Liver (tissue), 3 donors: ENCODE measurements around the gene PPP6R3.

Experiments
- FOXA2 ChIP-seq: IDR thresholded peaks from 2 replicates; pipeline ENCODE4 v1.6.1; 2016; ENCODE audit warnings: antibody characterized with exemption
- JUND ChIP-seq, 2 donors: IDR thresholded peaks; 2 replicates each; pipeline ENCODE4 v1.6.1; 2016; ENCODE audit warnings: antibody characterized with exemption in 2 of 2
- NR2F2 ChIP-seq: IDR thresholded peaks from 2 replicates; pipeline ENCODE4 v1.6.1; 2016; ENCODE audit warnings: antibody characterized with exemption
- RAD21 ChIP-seq, 2 donors: IDR thresholded peaks; 2 replicates each; pipeline ENCODE4 v1.6.1; 2016; ENCODE audit warnings: antibody characterized with exemption in 2 of 2, mild to moderate bottlenecking in 2 of 2
- RXRA ChIP-seq, 2 donors: IDR thresholded peaks; 2 replicates each; pipeline ENCODE4 v1.6.1; 2017 to 2018; ENCODE audit warnings: antibody characterized with exemption in 2 of 2, mild to moderate bottlenecking in 1 of 2
- SP1 ChIP-seq: IDR thresholded peaks from 2 replicates; pipeline ENCODE4 v1.6.1; 2018; ENCODE audit warnings: antibody characterized with exemption, mild to moderate bottlenecking
- TAF1 ChIP-seq: conservative IDR thresholded peaks from 2 replicates; pipeline ENCODE4 v1.6.1; 2016; ENCODE audit warnings: antibody characterized with exemption, mild to moderate bottlenecking
- YY1 ChIP-seq: IDR thresholded peaks from 2 replicates; pipeline ENCODE4 v1.6.1; 2016; ENCODE audit warnings: antibody characterized with exemption, mild to moderate bottlenecking
- TF ChIP-seq, protein P1 (sequence below): fragments of 150-350 bp; IDR thresholded peaks from 2 replicates; pipeline ENCODE4 v1.5.1; 2017; ENCODE audit warnings: improper control_type of control experiment, low read depth, low read length; ENCODE audit not compliant: missing input control
- TF ChIP-seq, protein P2 (sequence below): IDR thresholded peaks from 2 replicates; pipeline ENCODE4 v1.6.1; 2016; ENCODE audit warnings: antibody characterized with exemption, mild to moderate bottlenecking
- TF ChIP-seq, protein P3 (sequence below): IDR thresholded peaks from 2 replicates; pipeline ENCODE4 v1.6.1; 2016; ENCODE audit warnings: antibody characterized with exemption
- donor health status: healthy.
- donor health status: healthy.

DNA sequence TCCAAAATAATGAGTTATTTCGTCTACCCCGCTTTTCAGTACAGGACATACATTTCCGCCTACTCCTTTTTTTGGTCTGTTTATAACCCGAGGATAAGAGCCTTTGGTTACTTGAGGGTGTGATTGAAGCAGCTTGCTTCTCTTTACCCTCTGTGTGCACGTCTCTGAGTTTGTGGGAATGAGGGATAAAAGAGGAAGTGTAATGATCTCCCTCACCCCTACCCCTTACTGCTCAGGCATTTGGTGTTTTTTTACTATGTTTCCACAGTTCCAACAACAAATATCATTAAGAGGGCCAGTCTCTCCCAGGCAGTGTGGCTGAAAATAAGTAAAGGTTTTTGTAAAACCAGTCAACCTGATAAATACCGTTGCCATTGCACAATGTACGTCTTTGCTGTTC is 140.6 kb downstream of the PPP6R3 start:
- TF ChIP-seq, protein P1, sequence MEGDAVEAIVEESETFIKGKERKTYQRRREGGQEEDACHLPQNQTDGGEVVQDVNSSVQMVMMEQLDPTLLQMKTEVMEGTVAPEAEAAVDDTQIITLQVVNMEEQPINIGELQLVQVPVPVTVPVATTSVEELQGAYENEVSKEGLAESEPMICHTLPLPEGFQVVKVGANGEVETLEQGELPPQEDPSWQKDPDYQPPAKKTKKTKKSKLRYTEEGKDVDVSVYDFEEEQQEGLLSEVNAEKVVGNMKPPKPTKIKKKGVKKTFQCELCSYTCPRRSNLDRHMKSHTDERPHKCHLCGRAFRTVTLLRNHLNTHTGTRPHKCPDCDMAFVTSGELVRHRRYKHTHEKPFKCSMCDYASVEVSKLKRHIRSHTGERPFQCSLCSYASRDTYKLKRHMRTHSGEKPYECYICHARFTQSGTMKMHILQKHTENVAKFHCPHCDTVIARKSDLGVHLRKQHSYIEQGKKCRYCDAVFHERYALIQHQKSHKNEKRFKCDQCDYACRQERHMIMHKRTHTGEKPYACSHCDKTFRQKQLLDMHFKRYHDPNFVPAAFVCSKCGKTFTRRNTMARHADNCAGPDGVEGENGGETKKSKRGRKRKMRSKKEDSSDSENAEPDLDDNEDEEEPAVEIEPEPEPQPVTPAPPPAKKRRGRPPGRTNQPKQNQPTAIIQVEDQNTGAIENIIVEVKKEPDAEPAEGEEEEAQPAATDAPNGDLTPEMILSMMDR = no peak
- TF ChIP-seq, protein P2, sequence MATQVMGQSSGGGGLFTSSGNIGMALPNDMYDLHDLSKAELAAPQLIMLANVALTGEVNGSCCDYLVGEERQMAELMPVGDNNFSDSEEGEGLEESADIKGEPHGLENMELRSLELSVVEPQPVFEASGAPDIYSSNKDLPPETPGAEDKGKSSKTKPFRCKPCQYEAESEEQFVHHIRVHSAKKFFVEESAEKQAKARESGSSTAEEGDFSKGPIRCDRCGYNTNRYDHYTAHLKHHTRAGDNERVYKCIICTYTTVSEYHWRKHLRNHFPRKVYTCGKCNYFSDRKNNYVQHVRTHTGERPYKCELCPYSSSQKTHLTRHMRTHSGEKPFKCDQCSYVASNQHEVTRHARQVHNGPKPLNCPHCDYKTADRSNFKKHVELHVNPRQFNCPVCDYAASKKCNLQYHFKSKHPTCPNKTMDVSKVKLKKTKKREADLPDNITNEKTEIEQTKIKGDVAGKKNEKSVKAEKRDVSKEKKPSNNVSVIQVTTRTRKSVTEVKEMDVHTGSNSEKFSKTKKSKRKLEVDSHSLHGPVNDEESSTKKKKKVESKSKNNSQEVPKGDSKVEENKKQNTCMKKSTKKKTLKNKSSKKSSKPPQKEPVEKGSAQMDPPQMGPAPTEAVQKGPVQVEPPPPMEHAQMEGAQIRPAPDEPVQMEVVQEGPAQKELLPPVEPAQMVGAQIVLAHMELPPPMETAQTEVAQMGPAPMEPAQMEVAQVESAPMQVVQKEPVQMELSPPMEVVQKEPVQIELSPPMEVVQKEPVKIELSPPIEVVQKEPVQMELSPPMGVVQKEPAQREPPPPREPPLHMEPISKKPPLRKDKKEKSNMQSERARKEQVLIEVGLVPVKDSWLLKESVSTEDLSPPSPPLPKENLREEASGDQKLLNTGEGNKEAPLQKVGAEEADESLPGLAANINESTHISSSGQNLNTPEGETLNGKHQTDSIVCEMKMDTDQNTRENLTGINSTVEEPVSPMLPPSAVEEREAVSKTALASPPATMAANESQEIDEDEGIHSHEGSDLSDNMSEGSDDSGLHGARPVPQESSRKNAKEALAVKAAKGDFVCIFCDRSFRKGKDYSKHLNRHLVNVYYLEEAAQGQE = no peak
- TF ChIP-seq NR2F2 (no peak), YY1 (no peak), SP1 (no peak), TAF1 (no peak), JUND (IDR thresholded peaks at IDR 0.05) (no peak), RXRA (IDR thresholded peaks at IDR 0.05) (no peak), FOXA2 (no peak), RAD21 (IDR thresholded peaks at IDR 0.05) (no peak)
- TF ChIP-seq, protein P3, sequence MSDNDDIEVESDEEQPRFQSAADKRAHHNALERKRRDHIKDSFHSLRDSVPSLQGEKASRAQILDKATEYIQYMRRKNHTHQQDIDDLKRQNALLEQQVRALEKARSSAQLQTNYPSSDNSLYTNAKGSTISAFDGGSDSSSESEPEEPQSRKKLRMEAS = no peak
